ENCODE data around the gene TRPC4AP. TPM values are rescaled to one million over a fixed set of nuclear protein-coding genes. Genes with fewer than 3 reads are reported as not detected.
"Not testable (repeated sequence)": the region's sequence is repeated elsewhere in the genome, so short reads cannot be mapped to it uniquely, and the experiment has no call there.

TRPC4AP gene
- total RNA-seq, 2 donors from 2014 or later, result 84.2 to 103 TPM

- no peak overlapping the region for H3K27ac Mint-ChIP-seq
- 98% methylated on average over 7 to 11 of the region's 11 CpGs for WGBS, 2 experiments (ENCODE audit: insufficient coverage in 1 of 2, insufficient read length in 1 of 2)
- no peaks in the 10 kb centered on the region for H3K9me3 ChIP-seq (ENCODE audit: control insufficient read depth, low read length)
Measured at GRCh38 chr20:35085477-35086225, 7.0 kb downstream of the TRPC4AP start.

GRCh38 chr20:35084998-35085397 lies 7.6 kb downstream of the TRPC4AP start:
- H3K27ac Mint-ChIP-seq, result no peak overlapping the region
- Histone ChIP-seq H3K4me3 (ENCODE audit: low read length) (no peak overlapping the region), H3K9ac (ENCODE audit: extremely low read depth, low read length, poor library complexity, severe bottlenecking) (no peak overlapping the region), H3K27me3 (ENCODE audit: control insufficient read depth, insufficient read depth, low read length, poor library complexity, severe bottlenecking) (no peaks in the 10 kb centered on the region), H3K36me3 (ENCODE audit: control insufficient read depth, insufficient read depth, low read length) (peaks cover 13% of the 10 kb centered on the region), H3K4me1 (ENCODE audit: control insufficient read depth, insufficient read depth, low read length) (no peaks in the 10 kb centered on the region), H3K9me3 (ENCODE audit: control insufficient read depth, low read length) (no peaks in the 10 kb centered on the region), H3K27ac (ENCODE audit: low read depth, low read length) (no peak overlapping the region)
- H3K36me3 Mint-ChIP-seq (ENCODE audit: low read depth), result peaks cover 33% of the 10 kb centered on the region
- DNase-seq, result no peak
- H3K4me1 Mint-ChIP-seq, result peaks cover 4% of the 10 kb centered on the region
- 94% methylated on average over 2 to 3 of the region's 3 CpGs for WGBS, 2 experiments (ENCODE audit: insufficient coverage in 1 of 2, insufficient read length in 1 of 2)
- no peaks in the 10 kb centered on the region for H3K9me3 Mint-ChIP-seq
- no peak for TF ChIP-seq CTCF (conservative IDR thresholded peaks at IDR 0.05)
- no peak overlapping the region for H3K4me3 Mint-ChIP-seq
- no peaks in the 10 kb centered on the region for H3K27me3 Mint-ChIP-seq (ENCODE audit: insufficient read depth)

More at GRCh38 chr20:35085477-35086225, 7.0 kb downstream of the TRPC4AP start:
- peaks cover 7% of the 10 kb centered on the region for H3K4me1 Mint-ChIP-seq
- H3K4me1 ChIP-seq (ENCODE audit: control insufficient read depth, insufficient read depth, low read length), result no peaks in the 10 kb centered on the region
- H3K27ac ChIP-seq (ENCODE audit: low read depth, low read length), result no peak overlapping the region
- peaks cover 34% of the 10 kb centered on the region for H3K36me3 Mint-ChIP-seq (ENCODE audit: low read depth)
- H3K9me3 Mint-ChIP-seq, result no peaks in the 10 kb centered on the region
- TF ChIP-seq CTCF (conservative IDR thresholded peaks at IDR 0.05), result no peak
- H3K9ac ChIP-seq (ENCODE audit: extremely low read depth, low read length, poor library complexity, severe bottlenecking), result no peak overlapping the region
- no peaks in the 10 kb centered on the region for H3K27me3 Mint-ChIP-seq (ENCODE audit: insufficient read depth)
- H3K36me3 ChIP-seq (ENCODE audit: control insufficient read depth, insufficient read depth, low read length), result peaks cover 12% of the 10 kb centered on the region
- DNase-seq, result no peak
- no peak overlapping the region for H3K4me3 Mint-ChIP-seq
- H3K27me3 ChIP-seq (ENCODE audit: control insufficient read depth, insufficient read depth, low read length, poor library complexity, severe bottlenecking), result no peaks in the 10 kb centered on the region
- no peak overlapping the region for H3K4me3 ChIP-seq (ENCODE audit: low read length)

DNA sequence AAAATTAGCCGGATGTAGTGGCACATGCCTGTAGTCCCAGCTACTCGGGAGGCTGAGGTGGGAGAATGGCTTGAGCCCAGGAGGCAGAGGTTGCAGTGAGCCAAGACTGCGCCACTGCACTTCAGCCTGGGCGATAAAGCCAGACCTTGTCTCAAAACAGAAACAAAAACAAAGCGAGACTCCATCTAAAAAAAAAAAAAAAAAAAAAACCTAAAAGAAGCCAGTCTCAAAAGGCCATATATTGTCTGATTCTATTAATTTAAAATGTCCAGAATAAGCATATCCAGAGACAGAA lies 12.3 kb downstream of the TRPC4AP start:
- not testable (repeated sequence) for H3K4me3 Mint-ChIP-seq; H3K27ac Mint-ChIP-seq; DNase-seq; H3K4me1 ChIP-seq (ENCODE audit: control insufficient read depth, insufficient read depth, low read length); H3K9ac ChIP-seq (ENCODE audit: extremely low read depth, low read length, poor library complexity, severe bottlenecking); H3K4me3 ChIP-seq (ENCODE audit: low read length); H3K27ac ChIP-seq (ENCODE audit: low read depth, low read length); H3K4me1 Mint-ChIP-seq; H3K27me3 ChIP-seq (ENCODE audit: control insufficient read depth, insufficient read depth, low read length, poor library complexity, severe bottlenecking); H3K27me3 Mint-ChIP-seq (ENCODE audit: insufficient read depth)
- 100% methylated on average over 5 of the region's 5 CpGs; no CpG with 5 or more reads in 1 of the 2 experiments for WGBS, 2 experiments (ENCODE audit: insufficient coverage in 1 of 2, insufficient read length in 1 of 2)
- Histone ChIP-seq H3K9me3 (ENCODE audit: control insufficient read depth, low read length) (peaks cover 23% of the 10 kb centered on the region), H3K36me3 (ENCODE audit: control insufficient read depth, insufficient read depth, low read length) (peaks cover 32% of the 10 kb centered on the region)
- Mint-ChIP-seq H3K36me3 (ENCODE audit: low read depth) (peaks cover 49% of the 10 kb centered on the region), H3K9me3 (peaks cover 44% of the 10 kb centered on the region)
